ENCODE measurements around the gene TAF11L3. TPM values are rescaled to one million over a fixed set of nuclear protein-coding genes. Genes with fewer than 3 reads are reported as not detected.
"Not testable (repeated sequence)": the region's sequence is repeated elsewhere in the genome, so short reads cannot be mapped to it uniquely, and the experiment has no call there.

Gene TAF11L3
- total RNA-seq, 1 experiment from 2014 or later, result not detected

- H3K27ac ChIP-seq, DNase-seq, H3K4me1 ChIP-seq: not testable (repeated sequence)
Observed at GRCh38 chr5:17521501-17521900, 3.3 kb downstream of the TAF11L3 start, which contains the start of gene TAF11L4. TAF11L4 (plus strand) TSS chr5:17521801.

GRCh38 chr5:17524935-17525334 lies 6.8 kb downstream of the TAF11L3 start, which contains the start of gene TAF11L5:
TAF11L5 (plus strand) TSS chr5:17525235.
- H3K27ac ChIP-seq; DNase-seq; H3K4me3 ChIP-seq; H3K36me3 ChIP-seq; H3K4me1 ChIP-seq; H3K27me3 ChIP-seq; H3K9me3 ChIP-seq (replicated peaks): not testable (repeated sequence)

More at GRCh38 chr5:17521501-17521900, 3.3 kb downstream of the TAF11L3 start, which contains the start of gene TAF11L4:
- not testable (repeated sequence) for H3K27me3 ChIP-seq; H3K4me3 ChIP-seq; H3K36me3 ChIP-seq; H3K9me3 ChIP-seq (replicated peaks)

- not testable (repeated sequence) for H3K27me3 ChIP-seq; H3K27ac ChIP-seq; H3K4me1 ChIP-seq; H3K9me3 ChIP-seq (replicated peaks); H3K4me3 ChIP-seq; H3K36me3 ChIP-seq
- DNase-seq, result peak in 1 of 2 experiments; percentile 6
Observed at GRCh38 chr5:17526504-17526903, 8.3 kb downstream of the TAF11L3 start.

GRCh38 chr5:17528369-17528768 lies 10.2 kb downstream of the TAF11L3 start, which contains the start of gene TAF11L6:
TAF11L6 (plus strand) TSS chr5:17528669.
- H3K27me3 ChIP-seq, DNase-seq: not testable (repeated sequence)

More at GRCh38 chr5:17528369-17528768, 10.2 kb downstream of the TAF11L3 start, which contains the start of gene TAF11L6:
- H3K27ac ChIP-seq; H3K9me3 ChIP-seq (replicated peaks); H3K4me1 ChIP-seq; H3K36me3 ChIP-seq; H3K4me3 ChIP-seq: not testable (repeated sequence)

Other genes starting within 250 kb of the TAF11L3 start
- gene TAF11L2, start 20.1 kb upstream of the TAF11L3 start, total RNA-seq (2014; rRNA removed; shearing (Covaris generic)), result not detected in 2 replicates
- gene TAF11L4, start 3.4 kb downstream of the TAF11L3 start, total RNA-seq (2014; rRNA removed; shearing (Covaris generic)), result not detected in 2 replicates
- not detected in 2 replicates for gene TAF11L5, start 6.9 kb downstream of the TAF11L3 start, total RNA-seq (2014; rRNA removed; shearing (Covaris generic))
- gene TAF11L6, start 10.3 kb downstream of the TAF11L3 start, total RNA-seq (2014; rRNA removed; shearing (Covaris generic)), result not detected in 2 replicates
- not detected in 2 replicates for gene TAF11L7, start 67.4 kb downstream of the TAF11L3 start, total RNA-seq (2014; rRNA removed; shearing (Covaris generic))
- not detected in 2 replicates for gene TAF11L8, start 72.6 kb downstream of the TAF11L3 start, total RNA-seq (2014; rRNA removed; shearing (Covaris generic))
- gene TAF11L9, start 76.0 kb downstream of the TAF11L3 start, total RNA-seq (2014; rRNA removed; shearing (Covaris generic)), result not detected in 2 replicates
- gene TAF11L10, start 79.5 kb downstream of the TAF11L3 start, total RNA-seq (2014; rRNA removed; shearing (Covaris generic)), result not detected in 2 replicates
- gene TAF11L11, start 85.8 kb downstream of the TAF11L3 start, total RNA-seq (2014; rRNA removed; shearing (Covaris generic)), result not detected in 2 replicates
- 0.15 TPM in 1 of 2 replicates, not detected in the other for gene TAF11L12, start 92.0 kb downstream of the TAF11L3 start, total RNA-seq (2014; rRNA removed; shearing (Covaris generic))
- not detected in 2 replicates for gene TAF11L13, start 113.7 kb downstream of the TAF11L3 start, total RNA-seq (2014; rRNA removed; shearing (Covaris generic))
- gene TAF11L14, start 116.1 kb downstream of the TAF11L3 start, total RNA-seq (2014; rRNA removed; shearing (Covaris generic)), result not detected in 2 replicates